Type B pancreatic cell (in vitro differentiated cells): ENCODE measurements around the gene CCDC134. TPM values are rescaled to one million over a fixed set of nuclear protein-coding genes. Genes with fewer than 3 reads are reported as not detected.

Experiments used
- DNase-seq: peaks from one replicate; pipeline ENCODE4 v3.0.0; 2021; ENCODE audit warnings: mixed read lengths; ENCODE audit not compliant: unreplicated experiment; ENCODE audit errors: extremely low spot score
- H3K27ac Mint-ChIP-seq: 2 replicates; pipeline ENCODE4 v1.8.0; 2021; ENCODE audit warnings: mild to moderate bottlenecking, mixed read lengths
- H3K27me3 Mint-ChIP-seq: 2 replicates; pipeline ENCODE4 v1.8.0; 2021; ENCODE audit warnings: mixed read lengths
- H3K36me3 Mint-ChIP-seq: 2 replicates; pipeline ENCODE4 v1.8.0; 2021; ENCODE audit warnings: mixed read lengths
- H3K4me1 Mint-ChIP-seq: one replicate; pipeline ENCODE4 v1.8.0; 2021; ENCODE audit warnings: mixed read lengths; ENCODE audit not compliant: unreplicated experiment
- H3K4me3 Mint-ChIP-seq: 2 replicates; pipeline ENCODE4 v1.8.0; 2021; ENCODE audit warnings: mild to moderate bottlenecking, mixed read lengths
- H3K9me3 Mint-ChIP-seq: 2 replicates; pipeline ENCODE4 v1.8.0; 2021; ENCODE audit warnings: mixed read lengths
- CTCF ChIP-seq: fragments of 200-600 bp; sonication (generic); conservative IDR thresholded peaks from 2 replicates; pipeline ENCODE4 v1.5.0; 2021; ENCODE audit warnings: antibody characterized with exemption, mild to moderate bottlenecking
- total RNA-seq: library from RNA; stranded (reverse); gene quantifications from 2 replicates; pipeline ENCODE4 v1.2.1, GENCODE V29; 2021; ENCODE audit warnings: low replicate concordance

Gene CCDC134
- total RNA-seq, 1 donor from 2014 or later, result 19.6 TPM

GRCh38 chr22:41779929-41780505 lies 20.5 kb upstream of the CCDC134 start:
- no peaks in the 10 kb centered on the region for H3K9me3 Mint-ChIP-seq
- H3K4me3 Mint-ChIP-seq, result no peak overlapping the region
- H3K36me3 Mint-ChIP-seq, result no peaks in the 10 kb centered on the region
- no peak for TF ChIP-seq CTCF
- no peak for DNase-seq
- H3K4me1 Mint-ChIP-seq, result peaks cover 6% of the 10 kb centered on the region
- H3K27me3 Mint-ChIP-seq, result peaks cover 8% of the 10 kb centered on the region
- no peak overlapping the region for H3K27ac Mint-ChIP-seq

- peaks cover 6% of the 10 kb centered on the region for H3K4me1 Mint-ChIP-seq
- H3K4me3 Mint-ChIP-seq, result no peak overlapping the region
- DNase-seq, result no peak
- no peak for TF ChIP-seq CTCF
- no peak overlapping the region for H3K27ac Mint-ChIP-seq
- no peaks in the 10 kb centered on the region for H3K36me3 Mint-ChIP-seq
- no peaks in the 10 kb centered on the region for H3K9me3 Mint-ChIP-seq
- peaks cover 8% of the 10 kb centered on the region for H3K27me3 Mint-ChIP-seq
Observed at GRCh38 chr22:41780746-41781505, 19.6 kb upstream of the CCDC134 start.

GRCh38 chr22:41781507-41781906 lies 19.0 kb upstream of the CCDC134 start:
- TF ChIP-seq CTCF, result no peak
- H3K9me3 Mint-ChIP-seq, result no peaks in the 10 kb centered on the region
- peaks cover 6% of the 10 kb centered on the region for H3K4me1 Mint-ChIP-seq
- DNase-seq, result no peak
- H3K4me3 Mint-ChIP-seq, result no peak overlapping the region
- H3K27me3 Mint-ChIP-seq, result peaks cover 8% of the 10 kb centered on the region
- no peaks in the 10 kb centered on the region for H3K36me3 Mint-ChIP-seq
- H3K27ac Mint-ChIP-seq, result no peak overlapping the region

- no peaks in the 10 kb centered on the region for H3K9me3 Mint-ChIP-seq
- H3K36me3 Mint-ChIP-seq, result no peaks in the 10 kb centered on the region
- H3K27me3 Mint-ChIP-seq, result peaks cover 8% of the 10 kb centered on the region
- DNase-seq, result no peak
- peaks cover 6% of the 10 kb centered on the region for H3K4me1 Mint-ChIP-seq
- H3K27ac Mint-ChIP-seq, result no peak overlapping the region
- no peak for TF ChIP-seq CTCF
- no peak overlapping the region for H3K4me3 Mint-ChIP-seq
Observed at GRCh38 chr22:41782316-41782715, 18.2 kb upstream of the CCDC134 start.

GRCh38 chr22:41782751-41783150 lies 17.7 kb upstream of the CCDC134 start:
- no peak for DNase-seq
- Mint-ChIP-seq H3K4me1 (peaks cover 6% of the 10 kb centered on the region), H3K4me3 (no peak overlapping the region), H3K9me3 (no peaks in the 10 kb centered on the region), H3K27me3 (peaks cover 8% of the 10 kb centered on the region), H3K27ac (no peak overlapping the region), H3K36me3 (no peaks in the 10 kb centered on the region)
- TF ChIP-seq CTCF, result no peak
